Measurements from ENCODE around the gene APBA3. TPM values are rescaled to one million over a fixed set of nuclear protein-coding genes. Genes with fewer than 3 reads are reported as not detected.

The APBA3 gene, protein sequence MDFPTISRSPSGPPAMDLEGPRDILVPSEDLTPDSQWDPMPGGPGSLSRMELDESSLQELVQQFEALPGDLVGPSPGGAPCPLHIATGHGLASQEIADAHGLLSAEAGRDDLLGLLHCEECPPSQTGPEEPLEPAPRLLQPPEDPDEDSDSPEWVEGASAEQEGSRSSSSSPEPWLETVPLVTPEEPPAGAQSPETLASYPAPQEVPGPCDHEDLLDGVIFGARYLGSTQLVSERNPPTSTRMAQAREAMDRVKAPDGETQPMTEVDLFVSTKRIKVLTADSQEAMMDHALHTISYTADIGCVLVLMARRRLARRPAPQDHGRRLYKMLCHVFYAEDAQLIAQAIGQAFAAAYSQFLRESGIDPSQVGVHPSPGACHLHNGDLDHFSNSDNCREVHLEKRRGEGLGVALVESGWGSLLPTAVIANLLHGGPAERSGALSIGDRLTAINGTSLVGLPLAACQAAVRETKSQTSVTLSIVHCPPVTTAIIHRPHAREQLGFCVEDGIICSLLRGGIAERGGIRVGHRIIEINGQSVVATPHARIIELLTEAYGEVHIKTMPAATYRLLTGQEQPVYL
- 10 to 100 TPM; 18.4 to 38.0 TPM for total RNA-seq
- polyA plus RNA-seq: 10 to 100 TPM; 16.5 to 26.8 TPM
- long read RNA-seq, donor 1, partial matches to known transcripts: 0 of 6 reads
- long read RNA-seq, donor 1, other reads (novel, unspliced or antisense): 0 of 6 reads
- long read RNA-seq, donor 2, partial matches to known transcripts: 0 of 2 reads
- long read RNA-seq, donor 2, other reads (novel, unspliced or antisense): 0 of 2 reads
- long read RNA-seq, donor 3, partial matches to known transcripts: 0 of 1 reads
- long read RNA-seq, donor 3, other reads (novel, unspliced or antisense): 0 of 1 reads
- long read RNA-seq, donor 4, partial matches to known transcripts: 0 of 3 reads
- long read RNA-seq, donor 4, other reads (novel, unspliced or antisense): 0 of 3 reads
- long read RNA-seq, donor 5, partial matches to known transcripts: 0 of 8 reads
- long read RNA-seq, donor 5, other reads (novel, unspliced or antisense): 0 of 8 reads

- Histone ChIP-seq H3K36me3 (ENCODE audit: control insufficient read depth in 4 of 4, insufficient read depth in 4 of 4, low read length in 4 of 4) (peaks cover 0 to 17% (median 3%) of the 10 kb centered on the region in 4 donors), H3K9ac (ENCODE audit: insufficient read depth in 1 of 2, low read length in 2 of 2) (peak within 1 kb of the TSS; percentile 88 to 95), H3K9me3 (ENCODE audit: control insufficient read depth in 4 of 4, insufficient read depth in 3 of 4, low read length in 3 of 4) (no peaks in the 10 kb centered on the region), H3K27ac (ENCODE audit: low read depth in 1 of 2, low read length in 1 of 2) (peak within 1 kb of the TSS; percentile 93 to 96), H3K27me3 (ENCODE audit: control insufficient read depth in 3 of 3, insufficient read depth in 3 of 3, low read length in 2 of 3) (no peaks in the 10 kb centered on the region), H3K4me1 (ENCODE audit: control insufficient read depth in 5 of 5, insufficient read depth in 5 of 5, low read length in 5 of 5) (peaks cover 0 to 10% (median 4%) of the 10 kb centered on the region in 5 donors), H3K4me3 (peak within 1 kb of the TSS; percentile 90)
- TF ChIP-seq, protein P1, sequence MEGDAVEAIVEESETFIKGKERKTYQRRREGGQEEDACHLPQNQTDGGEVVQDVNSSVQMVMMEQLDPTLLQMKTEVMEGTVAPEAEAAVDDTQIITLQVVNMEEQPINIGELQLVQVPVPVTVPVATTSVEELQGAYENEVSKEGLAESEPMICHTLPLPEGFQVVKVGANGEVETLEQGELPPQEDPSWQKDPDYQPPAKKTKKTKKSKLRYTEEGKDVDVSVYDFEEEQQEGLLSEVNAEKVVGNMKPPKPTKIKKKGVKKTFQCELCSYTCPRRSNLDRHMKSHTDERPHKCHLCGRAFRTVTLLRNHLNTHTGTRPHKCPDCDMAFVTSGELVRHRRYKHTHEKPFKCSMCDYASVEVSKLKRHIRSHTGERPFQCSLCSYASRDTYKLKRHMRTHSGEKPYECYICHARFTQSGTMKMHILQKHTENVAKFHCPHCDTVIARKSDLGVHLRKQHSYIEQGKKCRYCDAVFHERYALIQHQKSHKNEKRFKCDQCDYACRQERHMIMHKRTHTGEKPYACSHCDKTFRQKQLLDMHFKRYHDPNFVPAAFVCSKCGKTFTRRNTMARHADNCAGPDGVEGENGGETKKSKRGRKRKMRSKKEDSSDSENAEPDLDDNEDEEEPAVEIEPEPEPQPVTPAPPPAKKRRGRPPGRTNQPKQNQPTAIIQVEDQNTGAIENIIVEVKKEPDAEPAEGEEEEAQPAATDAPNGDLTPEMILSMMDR (IDR thresholded peaks at IDR 0.05; ENCODE audit: control extremely low read depth, extremely low read depth): peak; percentile 68
- ATAC-seq (ENCODE audit: insufficient read depth, low FRiP score): peak; percentile 49
- peak; percentile 88 to 92 (median 90) for DNase-seq
- 3% methylated on average over 45 of the region's 45 CpGs for WGBS, 2 donors
Observed at GRCh38 chr19:3761382-3762129, at the start of gene APBA3. APBA3 (minus strand) TSS chr19:3761692; CDS start chr19:3760264, 1,428 bp downstream.

- no peaks in the 10 kb centered on the region for H3K9me3 ChIP-seq (ENCODE audit: control insufficient read depth in 4 of 4, insufficient read depth in 3 of 4, low read length in 3 of 4)
- H3K36me3 ChIP-seq (ENCODE audit: control insufficient read depth in 4 of 4, insufficient read depth in 4 of 4, low read length in 4 of 4): no peaks in the 10 kb centered on the region
- DNase-seq (no peak), ATAC-seq (ENCODE audit: insufficient read depth, low FRiP score) (no peak)
- no peak overlapping the region for H3K4me3 ChIP-seq
- H3K27me3 ChIP-seq (ENCODE audit: control insufficient read depth in 3 of 3, insufficient read depth in 3 of 3, low read length in 2 of 3): no peaks in the 10 kb centered on the region
- no peak overlapping the region for H3K9ac ChIP-seq (ENCODE audit: insufficient read depth in 1 of 2, low read length in 2 of 2)
- H3K27ac ChIP-seq (ENCODE audit: low read depth in 1 of 2, low read length in 1 of 2): peak overlapping the region in 1 of 2 donors; percentile 69
- peaks cover 0 to 16% (median 0%) of the 10 kb centered on the region in 5 donors for H3K4me1 ChIP-seq (ENCODE audit: control insufficient read depth in 5 of 5, insufficient read depth in 5 of 5, low read length in 5 of 5)
- TF ChIP-seq, protein P1 (IDR thresholded peaks at IDR 0.05; ENCODE audit: control extremely low read depth, extremely low read depth): no peak
- 73 to 74% methylated on average over 36 to 38 of the region's 38 CpGs for WGBS, 2 donors
Observed at GRCh38 chr19:3810708-3811355, 49.3 kb upstream of the APBA3 start.

Data from lung (tissue), 16 donors.